Karpas-422 (cell line): ENCODE data around the gene GTF2H1. TPM values are rescaled to one million over a fixed set of nuclear protein-coding genes. Genes with fewer than 3 reads are reported as not detected.

ENCODE experiments used
- DNase-seq: peaks from one replicate; pipeline ENCODE4 v3.0.0-alpha.2; 2015
- H2AFZ ChIP-seq: fragments of 200-600 bp; sonication (generic); 2 replicates; pipeline ENCODE4 v1.6.1; 2014; ENCODE audit warnings: antibody characterized with exemption, low read length, mixed read lengths
- H3K27ac ChIP-seq: fragments of 200-600 bp; sonication (generic); 2 replicates; pipeline ENCODE4 v1.5.1; 2014; ENCODE audit warnings: mild to moderate bottlenecking, low read length, moderate library complexity
- H3K27me3 ChIP-seq: fragments of 200-600 bp; sonication (generic); 2 replicates; pipeline ENCODE4 v1.6.1; 2014; ENCODE audit warnings: low read length, mixed read lengths
- H3K36me3 ChIP-seq: fragments of 200-600 bp; sonication (generic); 2 replicates; pipeline ENCODE4 v1.6.1; 2014; ENCODE audit warnings: low read length, mixed read lengths; ENCODE audit not compliant: insufficient read depth
- H3K4me1 ChIP-seq: fragments of 200-600 bp; sonication (generic); 2 replicates; pipeline ENCODE4 v1.6.1; 2014; ENCODE audit warnings: mild to moderate bottlenecking, low read length, mixed read lengths
- H3K4me2 ChIP-seq: fragments of 200-600 bp; sonication (generic); 2 replicates; pipeline ENCODE4 v1.6.1; 2014; ENCODE audit warnings: low read length, low read depth, mild to moderate bottlenecking; ENCODE audit not compliant: poor library complexity, severe bottlenecking
- H3K4me3 ChIP-seq: fragments of 200-600 bp; sonication (generic); 2 replicates; pipeline ENCODE4 v1.5.1; 2014; ENCODE audit warnings: mild to moderate bottlenecking, antibody characterized with exemption, low read length, mixed read lengths
- H3K79me2 ChIP-seq: fragments of 200-600 bp; sonication (generic); 2 replicates; pipeline ENCODE4 v1.6.1; 2014; ENCODE audit warnings: mild to moderate bottlenecking, low read length, mixed read lengths
- H3K9ac ChIP-seq: fragments of 200-600 bp; sonication (generic); 2 replicates; pipeline ENCODE4 v1.6.0; 2014; ENCODE audit warnings: low read length
- H3K9me2 ChIP-seq: fragments of 200-600 bp; sonication (generic), shearing (Covaris generic); replicated peaks from 2 replicates; pipeline ENCODE4 v1.6.0; 2014; ENCODE audit warnings: mild to moderate bottlenecking, low read length, moderate library complexity; ENCODE audit not compliant: insufficient read depth
- H3K9me3 ChIP-seq: fragments of 300-700, 200-600 bp; sonication (generic); 2 replicates; pipeline ENCODE4 v1.6.1; 2014; ENCODE audit warnings: low read length, mixed read lengths
- H4K20me1 ChIP-seq: fragments of 200-600 bp; sonication (generic); 2 replicates; pipeline ENCODE4 v1.6.1; 2014; ENCODE audit warnings: mild to moderate bottlenecking, antibody characterized with exemption, low read length, low read depth; ENCODE audit not compliant: insufficient read depth
- total RNA-seq: library from RNA; depleted of rRNA; stranded (reverse); fragments of >200 nt; shearing (Covaris generic); gene quantifications from 2 replicates; pipeline ENCODE4 v1.2.3, GENCODE V29; 2014; ENCODE audit warnings: low replicate concordance

Gene GTF2H1
- total RNA-seq, 1 experiment from 2014 or later, result 81.5 TPM

DNA sequence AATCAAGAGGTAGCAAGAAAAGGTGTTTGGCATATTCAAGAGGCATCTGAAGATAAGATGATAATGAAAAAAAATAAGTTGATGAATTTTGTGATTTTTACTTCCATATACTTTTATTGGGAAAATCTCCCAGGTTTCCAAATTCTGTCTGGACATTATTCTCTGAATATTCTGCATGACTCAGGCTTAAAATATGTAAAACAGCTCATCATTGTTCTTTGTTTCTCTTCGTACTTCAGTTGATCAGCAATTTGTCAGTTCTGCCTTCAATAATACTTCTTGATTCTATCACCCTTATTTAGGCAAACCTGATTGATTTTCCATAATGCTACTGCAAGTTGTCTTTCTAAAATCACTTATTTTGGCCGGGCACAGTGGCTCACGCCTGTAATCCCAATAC lies 30.2 kb downstream of the GTF2H1 start:
- Histone ChIP-seq H3K4me1 (no peaks in the 10 kb centered on the region), H3K36me3 (peaks cover 35% of the 10 kb centered on the region), H3K4me2 (no peak overlapping the region), H3K79me2 (no peaks in the 10 kb centered on the region), H3K9ac (no peak overlapping the region), H2AFZ (no peak overlapping the region), H3K4me3 (no peak overlapping the region), H4K20me1 (no peaks in the 10 kb centered on the region), H3K9me2 (no peaks in the 10 kb centered on the region), H3K27ac (no peak overlapping the region), H3K27me3 (no peaks in the 10 kb centered on the region), H3K9me3 (no peaks in the 10 kb centered on the region)
- DNase-seq, result no peak

DNA sequence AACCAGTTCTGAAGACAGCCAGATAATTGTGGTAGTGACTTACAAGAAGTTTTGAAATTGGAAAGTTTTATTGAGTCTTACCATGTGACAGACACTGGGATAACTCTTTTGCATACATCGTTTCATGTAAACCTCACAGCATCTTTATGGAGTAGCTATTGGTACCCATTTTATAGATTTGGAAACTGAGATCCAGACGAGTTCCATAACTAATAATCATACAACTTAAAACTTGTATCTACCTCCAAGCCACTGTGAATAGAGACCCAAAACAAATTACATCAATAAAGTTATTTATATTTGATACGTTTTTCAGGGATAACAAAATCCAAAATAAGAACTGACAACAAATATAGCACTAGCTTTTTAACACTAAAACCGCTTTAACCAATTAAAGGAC lies 36.3 kb downstream of the GTF2H1 start:
- Histone ChIP-seq H3K79me2 (no peaks in the 10 kb centered on the region), H3K27me3 (no peaks in the 10 kb centered on the region), H3K4me1 (no peaks in the 10 kb centered on the region), H3K36me3 (peaks cover 24% of the 10 kb centered on the region; the same call in 1 of the 2 replicates), H2AFZ (no peak overlapping the region), H4K20me1 (no peaks in the 10 kb centered on the region), H3K9me3 (no peaks in the 10 kb centered on the region), H3K27ac (no peak overlapping the region), H3K9me2 (no peaks in the 10 kb centered on the region), H3K4me2 (no peak overlapping the region), H3K4me3 (no peak overlapping the region), H3K9ac (no peak overlapping the region)
- DNase-seq, result no peak

DNA sequence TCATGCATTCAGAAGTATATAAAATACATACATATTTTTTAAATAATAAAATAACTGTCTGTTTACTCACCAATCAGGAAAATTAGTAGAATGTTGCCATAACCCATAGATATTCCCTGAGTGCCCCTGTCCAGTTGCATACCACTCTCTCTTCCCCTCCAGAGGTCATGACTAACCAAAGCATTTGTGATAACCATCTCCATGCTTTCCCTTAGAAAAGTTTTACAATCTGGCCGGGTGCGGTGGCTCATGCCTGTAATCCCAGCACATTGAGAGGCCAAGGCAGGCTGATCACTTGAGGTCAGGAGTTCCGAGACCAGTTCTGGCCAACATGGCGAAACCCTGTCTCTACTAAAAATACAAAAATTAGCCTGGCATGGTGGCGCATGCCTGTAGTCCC lies 38.8 kb downstream of the GTF2H1 start:
- no peak for DNase-seq
- H3K36me3 ChIP-seq, result peaks cover 37% of the 10 kb centered on the region; the same call in 1 of the 2 replicates
- H3K79me2 ChIP-seq, result no peaks in the 10 kb centered on the region
- H3K27ac ChIP-seq, result no peak overlapping the region
- no peaks in the 10 kb centered on the region for H3K9me3 ChIP-seq
- H2AFZ ChIP-seq, result no peak overlapping the region
- H3K27me3 ChIP-seq, result no peaks in the 10 kb centered on the region
- H4K20me1 ChIP-seq, result no peaks in the 10 kb centered on the region
- no peak overlapping the region for H3K4me3 ChIP-seq
- H3K4me1 ChIP-seq, result no peaks in the 10 kb centered on the region
- H3K4me2 ChIP-seq, result no peak overlapping the region
- H3K9ac ChIP-seq, result no peak overlapping the region
- H3K9me2 ChIP-seq, result no peaks in the 10 kb centered on the region

DNA sequence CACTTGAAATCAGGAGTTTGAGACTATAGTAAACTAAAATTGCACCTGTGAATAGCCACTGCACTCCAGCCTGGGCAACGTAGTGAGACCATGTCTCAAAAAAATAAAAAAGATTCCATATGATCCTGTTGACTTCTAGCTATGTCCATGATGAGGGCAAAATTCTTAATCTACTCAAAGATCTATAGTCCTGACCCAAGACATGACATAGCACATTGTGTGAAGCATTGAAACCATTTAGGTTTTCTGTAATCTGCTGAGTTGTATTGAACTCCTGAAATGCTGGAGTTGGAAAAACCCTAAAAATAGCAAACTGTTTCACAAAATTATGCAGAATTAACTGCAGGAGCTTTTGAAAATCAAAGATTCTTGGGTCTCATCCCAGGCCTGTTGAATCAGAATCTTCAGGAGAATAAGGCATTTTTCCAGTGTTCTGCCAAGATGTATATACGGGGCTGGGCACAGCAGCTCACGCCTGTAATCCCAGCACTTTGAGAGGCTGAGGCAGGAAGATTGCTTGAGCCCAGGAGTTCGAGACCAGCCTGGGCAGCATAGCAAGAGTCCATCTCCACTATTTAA lies 42.2 kb downstream of the GTF2H1 start:
- DNase-seq, result no peak
- Histone ChIP-seq H3K27ac (no peak overlapping the region), H2AFZ (no peak overlapping the region), H3K4me2 (no peak overlapping the region), H4K20me1 (no peaks in the 10 kb centered on the region), H3K9me2 (no peaks in the 10 kb centered on the region), H3K36me3 (peaks cover 26% of the 10 kb centered on the region; the same call in 1 of the 2 replicates), H3K4me1 (no peaks in the 10 kb centered on the region), H3K9ac (no peak overlapping the region), H3K9me3 (no peaks in the 10 kb centered on the region), H3K79me2 (no peaks in the 10 kb centered on the region), H3K27me3 (no peaks in the 10 kb centered on the region), H3K4me3 (no peak overlapping the region)

DNA sequence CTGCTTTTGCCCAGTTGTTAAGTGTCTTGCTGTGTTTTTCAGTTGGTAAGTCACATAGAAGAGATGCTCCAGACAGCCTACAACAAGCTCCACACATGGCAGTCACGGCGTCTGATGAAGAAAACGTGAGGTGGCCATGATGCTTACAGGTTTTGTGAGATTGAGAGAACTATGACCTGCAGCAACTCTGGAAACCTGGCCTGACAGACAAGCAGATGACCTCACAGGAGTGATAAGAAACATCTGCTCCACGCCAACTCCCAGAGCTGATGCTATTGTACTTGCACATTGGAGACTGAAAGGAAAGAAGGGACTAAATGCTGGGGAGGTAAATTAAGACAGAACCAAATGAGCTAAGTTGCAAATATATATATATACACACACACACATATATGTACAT lies 43.4 kb downstream of the GTF2H1 start:
- Histone ChIP-seq H3K79me2 (no peaks in the 10 kb centered on the region), H2AFZ (no peak overlapping the region), H3K4me1 (no peaks in the 10 kb centered on the region), H3K4me2 (no peak overlapping the region), H3K9me3 (no peaks in the 10 kb centered on the region), H3K36me3 (peaks cover 26% of the 10 kb centered on the region; the same call in 1 of the 2 replicates), H3K9me2 (no peaks in the 10 kb centered on the region), H3K4me3 (no peak overlapping the region), H3K27me3 (no peaks in the 10 kb centered on the region), H4K20me1 (no peaks in the 10 kb centered on the region), H3K9ac (no peak overlapping the region), H3K27ac (no peak overlapping the region)
- no peak for DNase-seq

DNA sequence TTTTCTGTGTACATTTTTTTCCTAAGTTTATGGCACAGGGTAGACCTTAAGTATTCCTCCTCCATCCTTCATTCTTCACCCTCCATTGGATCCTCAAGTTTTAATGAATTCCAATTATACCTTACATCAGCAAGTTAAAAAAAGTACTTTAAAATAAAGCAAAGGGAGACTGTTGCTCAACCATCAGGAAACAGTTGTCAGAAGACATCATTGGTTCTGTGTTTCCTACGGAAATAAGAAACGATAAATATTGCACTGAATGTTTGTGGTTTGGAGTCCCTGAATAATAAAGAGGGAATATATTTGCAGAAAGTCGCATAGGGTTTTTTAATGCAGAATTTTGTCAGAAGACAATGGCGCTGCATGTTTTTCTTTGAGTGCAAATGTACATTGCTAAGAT lies 43.9 kb downstream of the GTF2H1 start:
- Histone ChIP-seq H2AFZ (no peak overlapping the region), H3K36me3 (peaks cover 26% of the 10 kb centered on the region; the same call in 1 of the 2 replicates), H3K27me3 (no peaks in the 10 kb centered on the region), H3K4me2 (no peak overlapping the region), H4K20me1 (no peaks in the 10 kb centered on the region), H3K79me2 (no peaks in the 10 kb centered on the region), H3K9me2 (no peaks in the 10 kb centered on the region), H3K4me3 (no peak overlapping the region), H3K27ac (no peak overlapping the region), H3K9ac (no peak overlapping the region), H3K9me3 (no peaks in the 10 kb centered on the region), H3K4me1 (no peaks in the 10 kb centered on the region)
- no peak for DNase-seq

DNA sequence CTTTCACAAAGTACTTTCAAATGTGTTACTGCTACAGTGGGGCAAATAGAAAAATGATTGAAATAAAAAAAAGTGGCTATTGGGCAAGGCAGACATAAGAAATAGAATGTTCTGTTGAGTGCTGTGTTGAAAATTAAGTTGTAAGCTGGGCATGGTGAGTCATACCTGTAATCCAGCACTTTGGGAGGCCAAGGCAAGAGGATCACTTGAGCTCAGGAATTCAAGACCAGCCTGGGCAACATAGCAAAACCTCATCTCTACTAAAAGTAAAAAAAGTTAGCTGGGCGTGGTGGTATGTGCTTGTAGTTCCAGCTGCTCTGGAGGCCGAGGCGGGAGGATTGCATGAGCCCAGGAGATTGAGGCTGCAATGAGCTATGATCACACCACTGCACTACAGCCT lies 45.1 kb downstream of the GTF2H1 start:
- H3K36me3 ChIP-seq, result peaks cover 19% of the 10 kb centered on the region; the same call in 1 of the 2 replicates
- H3K27ac ChIP-seq, result no peak overlapping the region

DNA sequence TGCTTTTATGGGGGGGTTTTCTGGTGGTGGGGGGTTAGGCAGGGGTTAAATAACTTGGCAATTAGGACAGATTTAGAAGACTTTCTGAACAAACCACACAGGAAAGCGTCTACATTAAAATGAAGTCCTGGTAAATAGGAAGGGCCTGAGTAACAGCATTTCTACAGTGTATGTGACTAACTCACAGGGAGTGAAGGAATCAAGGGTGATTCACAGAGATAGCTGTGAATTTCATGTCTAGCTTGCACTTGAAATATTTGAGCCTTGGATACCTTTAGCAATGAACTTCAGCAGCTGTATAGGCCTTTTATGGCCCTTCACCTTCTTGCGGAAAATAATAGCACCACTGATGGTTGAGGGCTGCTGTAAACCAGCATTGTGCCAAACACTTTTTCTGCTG lies 45.9 kb downstream of the GTF2H1 start:
- Histone ChIP-seq H2AFZ (no peak overlapping the region), H3K79me2 (no peaks in the 10 kb centered on the region), H3K9me3 (no peaks in the 10 kb centered on the region), H4K20me1 (no peaks in the 10 kb centered on the region), H3K9me2 (no peaks in the 10 kb centered on the region), H3K27ac (no peak overlapping the region), H3K4me3 (no peak overlapping the region), H3K4me1 (no peaks in the 10 kb centered on the region), H3K9ac (no peak overlapping the region), H3K4me2 (no peak overlapping the region), H3K36me3 (peaks cover 19% of the 10 kb centered on the region; the same call in 1 of the 2 replicates), H3K27me3 (no peaks in the 10 kb centered on the region)
- DNase-seq, result no peak

More for the DNA sequence above, 45.1 kb downstream of the GTF2H1 start:
- Histone ChIP-seq H3K4me2 (no peak overlapping the region), H3K79me2 (no peaks in the 10 kb centered on the region), H3K4me1 (no peaks in the 10 kb centered on the region), H4K20me1 (no peaks in the 10 kb centered on the region), H3K9ac (no peak overlapping the region), H3K4me3 (no peak overlapping the region), H3K27me3 (no peaks in the 10 kb centered on the region), H3K9me2 (no peaks in the 10 kb centered on the region), H2AFZ (no peak overlapping the region), H3K9me3 (no peaks in the 10 kb centered on the region)
- DNase-seq, result no peak
